Measurements from ENCODE around the gene DNAH1.
A peak's percentile ranks its signal among the peaks of the same experiment; 100 is the strongest.

DNAH1 gene

DNA sequence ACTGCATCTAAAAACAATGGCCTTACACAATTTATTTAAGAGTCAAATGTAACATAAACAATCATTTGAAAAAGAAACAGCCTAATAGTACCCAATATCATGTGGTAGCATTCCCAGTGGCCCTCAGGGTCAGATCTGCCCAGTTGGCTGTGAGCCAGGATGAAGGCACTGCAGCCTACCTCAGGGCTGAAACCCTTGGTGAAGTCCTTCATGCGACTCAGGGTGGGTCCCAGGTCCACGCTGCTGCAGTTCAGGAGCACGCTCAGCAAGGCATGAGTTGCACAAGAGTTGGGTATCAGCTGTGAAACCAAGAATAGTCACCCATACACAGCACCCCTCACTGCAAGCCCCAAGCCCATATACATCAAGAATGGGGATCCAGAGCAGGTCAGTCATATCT, 91.7 kb downstream of the DNAH1 start:
- in situ Hi-C loops (cut with MboI; ENCODE audit: low pct_unique_long_range_greater_than_20kb, low sequenced_read_pairs): no loop called here
- no peak for DNase-seq

DNA sequence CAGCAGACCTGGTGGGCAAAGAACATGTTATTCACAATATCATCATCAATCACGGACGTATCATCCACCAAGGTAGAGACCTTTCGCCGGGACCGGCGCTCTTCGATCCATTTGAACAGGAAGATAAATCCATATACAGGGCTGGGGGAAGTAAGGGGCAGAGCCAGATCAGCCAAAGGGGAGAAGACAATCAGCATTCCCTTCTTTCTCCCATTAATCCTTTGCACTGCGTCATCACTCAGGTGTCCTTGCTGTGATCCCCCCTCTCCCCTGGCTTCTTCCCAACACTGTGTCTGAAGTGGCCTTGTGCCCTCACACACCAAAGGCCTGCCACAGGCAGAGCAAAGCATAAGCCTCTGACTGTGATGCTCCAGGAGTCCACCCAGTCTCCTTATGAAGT, 92.3 kb downstream of the DNAH1 start:
- no peak for DNase-seq
- in situ Hi-C loops (cut with MboI; ENCODE audit: low pct_unique_long_range_greater_than_20kb, low sequenced_read_pairs): no loop called here

DNA sequence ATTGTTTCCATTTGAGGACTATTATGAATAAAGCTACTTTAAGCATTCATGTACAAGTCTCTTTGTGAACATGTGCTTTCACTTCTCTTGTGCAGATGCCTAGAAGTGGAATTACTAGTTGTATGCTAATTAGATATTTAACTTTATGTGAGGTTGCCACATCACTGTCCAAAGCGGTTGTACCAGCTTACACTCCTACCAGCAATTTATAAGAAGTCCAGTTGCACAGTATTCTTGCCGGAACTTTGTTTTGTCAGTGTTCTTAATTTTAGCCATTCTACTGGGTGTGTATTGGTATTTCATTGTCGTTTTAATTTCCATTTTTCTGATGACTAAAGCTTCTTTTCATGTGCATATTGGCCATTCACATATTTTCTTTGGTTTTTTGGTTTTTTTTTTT, 99.7 kb downstream of the DNAH1 start:
- DNase-seq: no peak
- in situ Hi-C loops (cut with MboI; ENCODE audit: low pct_unique_long_range_greater_than_20kb, low sequenced_read_pairs): no loop called here

DNA sequence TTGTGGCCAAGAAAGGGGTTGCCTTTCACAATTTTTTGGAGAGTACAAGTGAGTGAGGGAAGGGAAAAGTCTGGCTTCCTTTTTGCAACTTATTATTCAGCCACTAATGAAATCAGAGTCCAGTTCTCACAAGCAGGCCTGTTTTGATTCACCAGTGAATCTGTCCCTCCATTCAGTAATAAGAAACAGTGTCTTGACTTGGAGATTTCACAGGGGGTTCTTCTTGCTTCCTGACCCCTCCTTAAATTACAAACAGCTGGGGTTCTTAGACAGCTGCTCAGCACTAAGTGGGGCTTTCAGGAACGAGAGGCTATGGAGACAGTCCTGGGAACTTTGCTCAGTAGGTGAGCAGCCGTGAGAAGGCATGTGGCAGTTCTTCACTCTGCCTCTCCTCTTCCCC, 104.3 kb downstream of the DNAH1 start:
- no peak for DNase-seq
- in situ Hi-C loops (cut with MboI; ENCODE audit: low pct_unique_long_range_greater_than_20kb, low sequenced_read_pairs): no loop called here

DNA sequence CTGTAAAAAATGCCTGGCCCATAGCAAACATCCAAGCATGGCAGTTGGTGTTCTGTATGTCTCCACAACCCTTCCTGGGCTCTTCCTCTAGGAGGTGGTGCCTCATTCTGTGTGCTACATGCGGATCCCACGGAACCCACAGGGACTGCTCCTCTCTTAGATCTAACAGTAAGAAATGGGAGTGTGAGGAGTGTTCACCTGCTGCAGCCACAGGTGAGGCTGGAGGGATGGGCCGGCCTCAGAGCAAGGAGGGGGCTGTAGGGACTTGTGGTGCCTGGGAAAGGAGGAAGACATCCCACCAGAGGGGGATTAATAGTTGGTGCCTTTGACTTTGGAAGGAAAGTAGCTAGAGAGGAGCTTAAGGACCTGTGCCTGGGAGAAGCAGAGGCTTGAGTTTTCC, 106.5 kb downstream of the DNAH1 start:
- in situ Hi-C loops (cut with MboI; ENCODE audit: low pct_unique_long_range_greater_than_20kb, low sequenced_read_pairs): no loop called here

DNA sequence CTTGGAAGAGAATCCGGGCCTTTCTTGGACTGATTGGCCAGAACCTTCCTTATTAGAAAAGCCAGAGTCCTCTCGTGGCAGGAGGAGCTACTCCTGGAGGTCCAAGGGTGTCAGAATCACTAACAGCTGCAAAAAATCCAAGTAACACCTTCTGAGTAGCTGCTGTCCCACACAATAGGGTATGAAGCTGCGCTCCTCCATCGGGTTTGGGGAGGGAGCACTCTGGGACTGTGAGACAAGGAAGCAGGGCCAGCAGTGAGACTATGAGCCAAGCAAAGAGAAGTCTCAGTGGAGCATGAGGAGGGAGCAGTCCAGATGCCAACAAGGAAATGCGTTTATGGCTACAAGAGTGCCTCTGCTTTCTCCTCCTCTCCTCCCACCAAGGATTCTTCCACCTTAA, 107.1 kb downstream of the DNAH1 start:
- no peak for DNase-seq
- in situ Hi-C loops (cut with MboI; ENCODE audit: low pct_unique_long_range_greater_than_20kb, low sequenced_read_pairs): no loop called here

More for the DNA sequence above, 106.5 kb downstream of the DNAH1 start:
- DNase-seq: no peak

DNA sequence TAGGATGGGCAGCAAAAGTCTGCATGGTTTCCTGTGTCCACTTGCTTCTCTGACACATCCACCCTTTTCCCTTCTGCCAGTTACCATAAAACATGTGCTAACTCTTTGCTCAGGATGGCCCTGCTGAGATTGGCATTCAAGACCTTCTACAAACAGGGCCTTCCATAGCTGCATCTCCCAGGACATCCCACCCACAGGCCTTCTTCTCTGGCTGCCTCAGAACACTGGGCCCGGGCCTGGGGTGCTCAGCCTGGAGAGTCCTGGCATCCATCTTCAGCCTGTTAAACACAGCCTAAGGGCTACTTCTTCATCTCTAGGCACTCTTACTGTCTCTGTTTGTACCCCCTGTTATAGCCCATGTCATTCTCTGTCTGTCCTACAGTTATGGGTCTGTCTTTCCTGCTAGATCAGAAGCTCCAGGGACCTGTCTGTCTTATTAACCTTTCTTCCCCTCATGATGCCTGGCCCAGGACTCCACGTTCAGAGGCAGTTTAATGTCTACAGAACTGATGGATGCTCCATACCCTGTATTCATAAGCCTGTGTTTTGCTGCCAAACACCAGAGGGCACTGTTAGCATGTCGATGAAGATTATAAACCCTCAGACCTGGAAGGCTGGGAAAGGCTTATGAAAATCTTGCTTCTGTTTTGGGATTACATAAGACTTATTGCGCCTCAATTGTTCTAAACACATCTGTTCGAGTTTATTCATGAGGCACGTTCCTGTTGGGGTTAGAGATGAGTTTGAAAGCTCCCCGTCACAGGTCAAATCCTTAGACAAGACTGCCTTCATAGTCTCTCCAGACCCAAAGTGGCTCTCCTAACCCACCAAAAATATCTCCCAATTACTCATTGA, 112.3 kb downstream of the DNAH1 start:
- in situ Hi-C loops (cut with MboI; ENCODE audit: low pct_unique_long_range_greater_than_20kb, low sequenced_read_pairs): no loop called here
- DNase-seq: peak; percentile 64

DNA sequence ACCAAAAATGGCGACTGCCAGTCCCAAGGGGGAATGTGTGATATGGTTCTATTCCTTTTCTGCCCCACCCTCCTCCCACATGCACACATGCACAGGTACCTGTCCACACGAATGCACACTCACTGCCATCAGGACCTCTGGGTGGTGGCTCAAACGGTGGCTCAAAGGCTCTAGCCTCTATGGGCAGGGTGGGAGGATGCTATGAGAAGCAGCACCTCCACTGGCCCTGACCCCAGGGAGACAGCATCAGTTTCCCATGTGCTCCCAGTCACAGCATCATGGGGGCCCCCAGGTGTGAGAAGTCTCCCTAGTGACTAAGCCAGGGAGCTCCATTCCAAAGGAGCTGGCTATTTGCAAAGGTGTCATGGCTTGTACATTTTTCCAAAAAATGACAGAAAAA, 112.9 kb downstream of the DNAH1 start:
- in situ Hi-C loops (cut with MboI; ENCODE audit: low pct_unique_long_range_greater_than_20kb, low sequenced_read_pairs): no loop called here
- DNase-seq: no peak

DNA sequence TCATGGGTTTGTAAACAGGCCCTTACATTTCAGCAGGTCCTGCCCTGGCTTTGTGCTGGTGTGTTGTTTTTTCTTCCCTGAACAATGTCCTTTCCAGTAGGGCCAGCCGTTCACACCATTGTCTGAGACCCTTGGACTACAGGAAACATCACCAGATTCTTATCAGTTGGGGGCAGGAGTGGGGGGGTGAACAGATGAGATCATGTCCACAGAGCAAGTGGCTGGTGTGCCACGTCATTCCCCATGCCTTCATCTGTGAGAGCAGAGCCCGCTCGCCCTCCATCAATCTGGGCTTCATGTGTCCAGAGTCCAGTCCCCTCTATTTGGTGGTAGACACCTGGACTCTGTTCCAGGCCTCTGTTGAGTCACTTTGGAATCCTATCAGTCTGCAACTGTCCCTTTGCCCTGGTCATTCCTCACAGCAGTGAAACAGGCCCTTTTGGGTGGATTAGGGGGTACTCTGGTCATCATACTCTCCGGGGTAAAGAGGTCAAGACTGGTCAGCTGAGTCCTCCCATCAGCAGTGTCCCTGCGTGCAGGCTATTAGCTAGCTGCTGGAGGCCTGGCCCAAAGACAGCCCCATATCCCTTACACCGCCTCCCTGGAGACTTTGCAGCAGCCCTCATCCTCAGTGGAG, 113.8 kb downstream of the DNAH1 start:
- in situ Hi-C loops (cut with MboI; ENCODE audit: low pct_unique_long_range_greater_than_20kb, low sequenced_read_pairs): no loop called here

DNA sequence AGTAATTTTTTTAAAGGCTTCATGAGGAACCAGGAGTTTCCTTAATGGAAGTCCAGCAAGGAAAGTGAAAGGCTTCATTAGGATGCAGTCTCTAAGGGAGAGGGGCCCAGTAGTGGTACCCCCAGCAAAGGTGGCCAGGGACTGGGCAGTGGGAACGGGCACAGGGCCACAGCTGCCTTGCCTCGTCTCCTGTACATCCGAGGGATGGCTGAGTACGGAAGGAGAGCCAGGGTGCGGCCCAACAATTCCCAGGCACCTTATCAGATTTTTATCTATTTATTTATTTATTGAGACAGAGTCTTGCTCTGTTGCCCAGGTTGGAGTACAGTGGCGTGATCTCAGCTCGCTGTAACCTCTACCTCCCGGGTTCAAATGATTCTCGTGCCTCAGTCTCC, 114.3 kb downstream of the DNAH1 start:
- in situ Hi-C loops (cut with MboI; ENCODE audit: low pct_unique_long_range_greater_than_20kb, low sequenced_read_pairs): no loop called here
- no peak for DNase-seq

More for the DNA sequence above, 113.8 kb downstream of the DNAH1 start:
- no peak for DNase-seq

DNA sequence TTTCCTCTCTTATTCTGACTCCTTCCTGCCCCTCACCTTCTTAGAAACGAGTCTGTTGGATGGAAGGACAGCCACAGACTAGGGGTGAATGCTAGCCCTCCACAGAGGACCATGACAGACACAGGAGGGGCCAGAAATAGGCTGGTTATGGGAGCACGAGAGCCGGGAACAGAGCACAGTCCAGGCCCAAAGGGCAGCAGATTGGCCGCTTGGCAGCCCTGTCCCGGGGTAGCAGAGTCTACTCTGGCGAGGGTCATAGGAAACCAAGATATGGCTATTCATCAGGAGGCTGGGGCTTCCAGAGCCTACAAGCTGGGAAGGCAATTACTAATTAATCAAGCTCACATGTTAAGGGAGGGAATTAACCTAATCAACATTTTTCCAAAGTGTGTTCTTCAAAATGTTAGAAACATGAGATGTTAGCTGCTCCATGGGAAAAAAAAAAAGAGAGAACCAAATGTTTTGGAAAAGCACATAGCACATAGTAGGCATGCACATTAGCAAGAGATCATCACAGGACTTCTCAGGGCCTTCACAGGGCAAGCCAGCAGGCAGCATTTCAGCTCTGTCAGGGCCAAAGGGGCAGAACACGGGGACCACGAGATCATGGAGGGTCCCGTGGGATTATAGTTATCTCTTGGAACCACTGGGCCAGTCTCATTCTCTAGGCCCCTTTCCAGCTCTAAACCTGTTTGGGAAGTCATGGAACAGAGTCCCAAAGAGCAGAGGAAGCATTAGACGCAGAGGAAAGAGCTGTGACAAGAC, 115.5 kb downstream of the DNAH1 start:
- in situ Hi-C loops (cut with MboI; ENCODE audit: low pct_unique_long_range_greater_than_20kb, low sequenced_read_pairs): no loop called here

DNA sequence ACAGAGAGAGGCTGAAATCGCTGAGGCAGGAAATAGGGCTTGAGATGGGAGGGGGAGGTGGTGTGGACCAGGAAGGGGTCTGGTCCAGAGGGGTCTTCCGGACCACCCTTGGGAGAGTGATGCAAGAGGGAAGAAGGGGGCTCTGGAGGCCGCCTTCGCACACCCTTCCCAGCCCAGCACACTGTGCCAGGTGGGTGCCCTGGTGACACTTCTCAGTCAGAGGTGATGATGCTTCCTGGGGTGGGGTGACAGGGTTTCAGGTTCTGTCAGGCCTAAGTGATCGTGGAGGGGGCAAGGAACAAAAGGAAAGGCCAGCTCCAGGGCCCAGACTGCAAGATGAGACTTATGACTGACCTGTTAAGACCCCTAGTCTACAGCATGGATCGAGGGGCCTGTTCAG, 116.1 kb downstream of the DNAH1 start:
- in situ Hi-C loops (cut with MboI; ENCODE audit: low pct_unique_long_range_greater_than_20kb, low sequenced_read_pairs): no loop called here
- no peak for DNase-seq

More for the DNA sequence above, 115.5 kb downstream of the DNAH1 start:
- no peak for DNase-seq

DNA sequence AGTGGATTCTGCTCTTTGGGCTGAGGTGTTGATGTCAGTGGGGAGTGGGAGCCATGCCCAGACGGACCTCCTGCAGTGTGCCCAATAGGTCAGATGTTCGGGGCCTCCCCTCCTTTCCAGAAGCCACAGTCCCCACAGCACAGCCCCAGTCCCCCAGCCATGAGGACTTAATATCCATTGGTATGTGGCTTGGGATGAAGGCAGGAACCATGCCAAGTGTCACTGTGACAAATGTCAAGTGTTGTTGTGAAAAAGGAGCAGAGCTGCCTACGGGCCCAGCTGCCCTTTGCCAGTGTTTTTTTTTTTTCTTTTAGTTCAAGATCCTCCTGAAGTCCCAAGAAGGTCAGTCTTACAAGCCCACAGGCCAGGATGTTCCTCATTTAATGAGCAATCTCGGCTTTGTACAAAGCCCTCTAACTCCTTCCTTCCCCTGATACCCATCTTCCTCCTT, 116.6 kb downstream of the DNAH1 start:
- in situ Hi-C loops (cut with MboI; ENCODE audit: low pct_unique_long_range_greater_than_20kb, low sequenced_read_pairs): no loop called here
- DNase-seq: no peak

DNA sequence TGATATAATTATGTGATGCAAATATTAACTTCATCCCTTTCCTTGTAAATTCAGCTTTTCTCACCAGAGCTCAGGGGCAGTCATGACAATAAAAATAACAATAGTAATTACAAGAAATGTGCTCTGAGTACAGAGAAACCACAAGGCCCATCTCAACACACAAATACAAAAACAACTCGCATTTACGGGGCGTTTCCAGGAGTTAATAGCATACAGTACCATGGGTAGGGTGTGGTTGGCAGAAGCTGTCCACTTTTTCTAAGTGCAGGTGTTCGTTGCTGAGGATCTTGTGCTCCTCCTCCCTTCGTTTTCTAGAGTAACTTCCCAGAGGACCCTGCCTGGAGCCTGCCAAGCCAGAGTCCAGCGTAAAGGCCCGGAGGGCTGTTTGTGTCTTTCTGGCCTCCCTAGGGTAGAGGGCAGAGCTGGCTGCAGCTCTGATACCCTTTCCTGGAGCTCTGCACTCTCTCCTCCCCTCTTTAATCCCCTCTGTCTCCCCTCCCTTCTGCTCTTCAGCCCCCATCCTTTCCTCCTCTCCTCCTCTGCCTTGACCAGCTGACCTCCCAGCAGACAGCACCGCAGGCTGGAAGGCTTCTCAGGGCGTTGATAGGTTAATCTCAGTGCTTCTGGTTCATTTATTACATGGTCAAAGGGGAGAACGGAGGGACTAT, 117.3 kb downstream of the DNAH1 start:
- in situ Hi-C loops (cut with MboI; ENCODE audit: low pct_unique_long_range_greater_than_20kb, low sequenced_read_pairs): no loop called here

DNA sequence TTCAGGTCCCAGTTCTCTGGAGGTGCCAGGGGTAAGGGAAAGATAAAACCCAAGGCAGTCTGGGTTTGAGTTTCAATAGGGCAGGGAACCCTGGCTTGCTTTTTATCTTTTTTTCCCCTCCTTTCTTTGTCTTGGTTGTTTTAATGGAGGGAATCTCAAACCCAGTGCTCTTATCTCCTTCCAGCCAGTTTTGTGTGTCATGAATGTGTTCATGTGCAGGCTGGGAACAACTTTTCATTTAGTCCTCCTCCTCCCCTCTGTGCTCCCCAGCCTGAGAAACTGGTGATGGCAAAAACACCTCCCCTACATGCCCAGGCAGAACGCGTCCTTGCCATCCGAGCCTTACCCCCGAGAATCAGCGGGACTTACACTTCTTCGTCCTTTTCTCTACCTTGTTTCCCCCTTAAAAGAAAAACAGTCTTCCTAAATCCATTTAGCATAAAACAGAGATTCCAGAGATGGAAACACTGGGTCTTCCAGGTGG, 117.9 kb downstream of the DNAH1 start:
- DNase-seq: no peak
- in situ Hi-C loops (cut with MboI; ENCODE audit: low pct_unique_long_range_greater_than_20kb, low sequenced_read_pairs): no loop called here

More for the DNA sequence above, 117.3 kb downstream of the DNAH1 start:
- no peak for DNase-seq

DNA sequence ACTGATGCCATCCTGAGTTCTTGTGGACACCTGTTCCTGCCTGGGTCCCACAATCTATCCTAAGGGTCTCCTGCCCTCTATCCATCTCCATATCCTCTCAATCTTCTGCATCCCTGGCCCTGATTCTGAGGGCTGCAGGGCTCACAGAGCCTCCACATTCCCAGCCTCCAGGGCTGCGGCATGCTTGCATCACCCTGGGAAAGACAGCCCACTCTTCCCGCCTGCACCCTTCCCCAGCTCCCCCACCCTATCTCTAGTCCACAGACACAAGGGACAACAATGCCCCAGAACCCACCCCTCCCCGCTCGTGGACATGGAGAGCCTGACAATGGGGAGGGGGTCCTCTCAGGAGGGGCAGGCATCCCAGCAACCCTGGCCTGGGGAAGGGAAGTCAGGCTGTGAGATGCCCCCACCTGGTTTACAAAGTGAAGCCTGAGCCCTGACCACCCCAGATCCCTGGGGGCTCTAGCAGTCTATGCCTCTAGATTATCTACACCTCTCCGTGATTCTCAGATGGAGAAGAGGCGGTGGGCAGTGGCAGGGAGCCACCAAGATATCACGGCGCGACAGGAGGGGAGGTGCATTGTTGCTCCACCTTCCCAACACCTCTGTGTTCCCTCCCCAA, 118.5 kb downstream of the DNAH1 start:
- no peak for DNase-seq
- in situ Hi-C loops (cut with MboI; ENCODE audit: low pct_unique_long_range_greater_than_20kb, low sequenced_read_pairs): no loop called here

DNA sequence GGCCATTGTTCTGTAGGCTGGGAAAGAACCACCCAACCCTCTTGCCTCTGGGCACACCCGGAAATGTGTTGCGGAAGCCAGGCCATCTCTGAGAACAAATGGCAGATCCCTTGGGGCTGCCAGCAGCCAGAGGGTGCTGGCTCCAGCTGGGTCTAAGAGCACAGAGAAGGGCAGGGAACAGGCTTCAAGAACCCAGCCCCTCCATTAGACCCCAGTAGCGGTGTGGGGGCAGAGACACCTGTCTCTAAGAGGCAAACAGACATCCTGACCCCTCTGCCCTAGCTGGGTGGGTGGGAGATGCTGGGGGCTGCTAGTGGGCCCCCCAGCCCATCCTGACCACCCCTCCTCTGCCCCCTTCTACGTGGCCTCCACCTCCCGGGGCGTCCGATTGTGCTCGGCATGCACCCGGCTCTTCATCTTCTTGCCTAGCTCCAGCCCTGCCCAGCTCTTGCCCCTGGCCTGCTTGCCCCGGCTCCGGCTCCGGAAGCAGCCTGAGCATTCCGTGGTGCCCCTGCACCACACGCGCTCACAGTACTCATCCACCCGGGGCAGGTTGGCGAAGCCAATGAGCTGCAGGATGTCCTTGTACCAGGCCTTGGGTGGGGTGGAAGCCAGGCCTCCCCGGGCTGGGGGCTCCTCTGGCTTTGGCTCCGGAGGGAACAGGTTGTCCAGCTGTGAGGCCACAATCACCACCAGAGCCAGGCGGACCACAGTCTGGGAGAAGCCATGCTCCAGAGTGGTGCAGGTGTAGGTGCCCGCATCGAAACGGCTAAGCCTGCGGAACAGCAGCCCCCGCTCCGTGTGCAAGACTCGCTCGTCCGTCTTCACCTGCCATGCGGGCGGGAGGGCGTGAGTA, 119.4 kb downstream of the DNAH1 start:
- no peak for DNase-seq
- in situ Hi-C loops (cut with MboI; ENCODE audit: low pct_unique_long_range_greater_than_20kb, low sequenced_read_pairs): no loop called here
